ENCODE data around the gene XRCC1.
"Not testable (repeated sequence)": the region's sequence is repeated elsewhere in the genome, so short reads cannot be mapped to it uniquely, and the experiment has no call there.

XRCC1 gene

DNA sequence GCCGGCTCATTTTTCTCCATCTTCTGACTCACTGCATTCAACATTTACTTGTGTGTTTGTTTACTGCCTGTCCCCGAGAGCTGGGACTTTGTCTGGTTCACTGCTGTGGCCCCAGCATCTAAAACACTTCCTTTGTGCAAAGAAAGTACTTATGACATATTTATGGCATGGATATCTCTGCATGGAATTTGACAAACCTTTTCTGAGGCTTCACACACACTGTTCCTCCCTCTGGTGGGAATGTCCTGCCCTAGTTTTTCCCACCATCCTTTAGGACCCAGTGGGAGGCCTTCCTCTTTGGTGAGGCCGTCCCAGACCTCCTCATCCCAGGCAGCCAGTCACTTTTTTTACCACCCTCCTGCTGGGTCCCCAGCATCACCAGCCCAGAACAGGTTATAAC is 35.2 kb upstream of the XRCC1 start:
- H3K27me3 Mint-ChIP-seq = no peaks in the 10 kb centered on the region
- peaks cover 15% of the 10 kb centered on the region for H3K4me1 Mint-ChIP-seq (ENCODE audit: low read depth)
- H3K9me3 Mint-ChIP-seq = no peaks in the 10 kb centered on the region
- H3K4me3 Mint-ChIP-seq = no peak overlapping the region
- peak overlapping the region; percentile 76 for H3K27ac Mint-ChIP-seq
- H3K36me3 Mint-ChIP-seq (ENCODE audit: low read depth) = peaks cover 44% of the 10 kb centered on the region
- DNase-seq = no peak

DNA sequence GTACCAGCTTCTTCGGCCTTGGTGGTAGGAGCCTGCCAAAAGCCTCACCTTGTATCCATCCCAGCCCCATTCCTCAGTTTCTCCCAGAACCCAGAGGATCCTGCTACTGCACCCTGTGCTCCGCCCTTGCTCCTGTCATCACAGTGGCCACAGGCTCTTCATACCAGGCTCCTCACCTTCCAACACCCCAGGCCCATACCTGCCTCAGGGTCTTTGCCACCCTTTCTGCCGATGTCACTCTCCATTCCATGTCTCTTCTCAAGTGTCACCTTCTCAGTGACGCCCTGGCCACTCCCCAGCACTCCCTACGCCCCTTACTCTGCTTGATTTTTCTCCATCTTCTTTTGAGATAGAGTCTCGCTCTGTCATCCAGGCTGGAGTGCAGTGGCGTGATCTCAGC is 34.5 kb upstream of the XRCC1 start:
- Mint-ChIP-seq H3K9me3 (no peaks in the 10 kb centered on the region), H3K27me3 (no peaks in the 10 kb centered on the region), H3K4me3 (no peak overlapping the region), H3K36me3 (ENCODE audit: low read depth) (peaks cover 47% of the 10 kb centered on the region), H3K4me1 (ENCODE audit: low read depth) (peaks cover 14% of the 10 kb centered on the region), H3K27ac (peak overlapping the region; percentile 41)
- no peak for DNase-seq

DNA sequence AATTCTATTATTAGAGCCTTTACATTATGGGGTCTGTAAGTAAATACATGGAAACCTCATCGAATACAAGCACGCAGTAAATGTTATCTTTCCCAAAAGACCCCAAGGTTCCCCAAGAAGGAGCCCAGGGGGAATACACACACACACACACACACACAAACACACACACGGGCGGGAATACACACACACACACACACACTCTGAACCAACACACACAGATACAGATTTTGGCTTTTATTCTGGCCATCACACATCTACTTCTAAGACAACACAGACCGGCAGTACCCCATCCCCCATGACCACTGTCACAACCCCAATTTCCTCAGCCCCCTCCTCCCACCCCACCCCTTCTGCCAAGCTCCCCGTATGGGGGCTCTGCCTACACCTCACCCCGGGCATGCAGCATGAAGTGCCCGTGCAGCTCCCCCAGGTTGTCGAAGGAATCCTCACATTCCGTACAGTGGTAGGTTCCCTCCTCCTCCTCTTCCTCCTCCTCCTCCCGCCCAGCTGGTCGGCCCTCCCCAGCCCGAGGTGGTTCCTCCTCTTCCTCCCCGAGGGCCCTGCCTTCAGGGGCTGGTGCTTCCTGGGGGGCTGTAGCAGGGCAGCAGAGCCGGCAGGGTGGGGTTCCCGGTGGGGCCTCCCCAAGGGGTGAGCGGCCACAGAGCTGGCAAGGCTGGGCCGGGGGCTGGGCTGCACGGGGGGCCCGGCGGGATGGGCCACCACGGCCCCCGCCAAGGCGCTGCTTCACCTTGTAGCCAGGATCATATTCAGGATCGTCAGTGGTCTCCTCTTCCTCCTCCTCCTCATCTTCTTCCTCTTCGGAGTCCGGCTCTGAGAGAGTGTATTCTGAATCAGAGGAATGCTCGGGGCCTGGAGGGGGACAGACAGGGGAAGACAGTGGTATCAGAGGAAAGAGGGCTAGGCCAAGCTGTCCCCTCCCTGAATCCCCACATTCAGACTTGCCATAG is 32.2 kb upstream of the XRCC1 start:
- peaks cover 14% of the 10 kb centered on the region for H3K4me1 Mint-ChIP-seq (ENCODE audit: low read depth)
- H3K36me3 Mint-ChIP-seq (ENCODE audit: low read depth) = peaks cover 43% of the 10 kb centered on the region
- no peak for DNase-seq
- H3K9me3 Mint-ChIP-seq = no peaks in the 10 kb centered on the region
- H3K27me3 Mint-ChIP-seq = no peaks in the 10 kb centered on the region
- H3K27ac Mint-ChIP-seq = peak overlapping the region; percentile 75
- H3K4me3 Mint-ChIP-seq = no peak overlapping the region

DNA sequence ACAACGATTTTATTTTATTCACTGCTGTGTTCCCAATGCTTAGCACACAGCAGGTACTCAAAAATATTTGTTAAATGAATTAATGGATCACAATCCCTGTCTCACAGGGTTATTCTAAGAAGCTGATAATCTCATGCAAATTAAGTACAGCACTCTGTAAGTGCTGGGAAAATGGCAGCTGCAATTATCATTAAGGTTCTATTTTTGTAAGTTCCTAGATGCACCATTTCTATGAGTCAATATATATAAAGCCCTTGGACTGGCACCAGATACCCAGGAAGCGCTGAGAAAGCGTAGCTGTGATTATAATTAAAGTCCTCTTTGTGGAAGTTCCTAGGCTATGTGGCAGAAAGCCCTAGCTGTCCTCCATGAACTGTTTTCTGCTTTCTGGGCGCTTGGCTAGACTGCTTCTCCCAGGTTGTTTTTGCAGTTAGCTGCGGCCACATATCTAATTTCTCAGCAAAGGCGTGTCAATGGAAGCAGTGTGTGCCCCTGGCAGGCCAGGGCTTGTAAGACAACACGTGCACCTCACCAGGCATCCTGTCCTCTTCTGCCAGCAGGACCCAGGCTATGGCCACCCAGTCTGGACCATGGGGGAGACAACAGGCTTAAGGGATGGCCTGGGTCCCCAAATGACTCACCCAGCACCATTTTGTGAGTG is 31.4 kb upstream of the XRCC1 start:
- no peaks in the 10 kb centered on the region for H3K9me3 Mint-ChIP-seq
- peak overlapping the region; percentile 75 for H3K27ac Mint-ChIP-seq
- peaks cover 11% of the 10 kb centered on the region for H3K4me1 Mint-ChIP-seq (ENCODE audit: low read depth)
- H3K4me3 Mint-ChIP-seq = no peak overlapping the region
- peaks cover 45% of the 10 kb centered on the region for H3K36me3 Mint-ChIP-seq (ENCODE audit: low read depth)
- DNase-seq = no peak
- no peaks in the 10 kb centered on the region for H3K27me3 Mint-ChIP-seq

DNA sequence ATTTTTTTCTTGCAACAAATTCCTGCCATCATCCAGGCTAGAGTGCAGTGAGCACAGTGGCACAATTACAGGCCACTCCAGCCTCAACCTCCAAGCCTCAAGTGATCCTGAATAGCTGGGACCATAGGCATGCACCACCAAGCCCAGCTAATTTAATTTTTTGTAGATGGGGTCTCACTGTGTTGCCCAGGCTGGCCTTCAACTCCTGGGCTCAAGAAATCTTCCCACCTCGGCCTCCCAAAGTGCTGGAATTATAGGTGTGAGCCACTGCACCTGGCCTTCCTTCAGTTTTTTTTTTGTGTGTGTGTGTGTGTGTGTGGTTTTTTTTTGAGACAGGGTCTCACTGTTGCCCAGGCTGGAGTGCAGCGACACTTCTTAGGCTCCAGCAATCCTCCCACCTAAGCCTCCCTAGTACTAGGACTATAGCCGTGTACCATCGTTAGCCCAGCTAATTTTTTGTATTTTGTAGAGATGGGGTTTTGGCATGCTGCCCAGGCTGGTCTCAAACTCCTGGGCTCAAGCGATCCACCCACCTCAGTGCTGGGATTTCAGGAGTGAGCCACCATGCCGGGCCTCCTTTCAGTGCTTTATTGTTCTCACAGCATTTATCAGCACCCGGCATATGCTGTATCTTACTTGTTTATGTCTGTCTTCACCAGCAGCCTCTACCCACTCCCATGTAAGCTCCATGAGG is 30.7 kb upstream of the XRCC1 start:
- Mint-ChIP-seq H3K4me1 (ENCODE audit: low read depth) (peaks cover 8% of the 10 kb centered on the region), H3K27me3 (no peaks in the 10 kb centered on the region), H3K9me3 (no peaks in the 10 kb centered on the region), H3K4me3 (no peak overlapping the region), H3K36me3 (ENCODE audit: low read depth) (peaks cover 48% of the 10 kb centered on the region), H3K27ac (no peak overlapping the region)
- DNase-seq = no peak

DNA sequence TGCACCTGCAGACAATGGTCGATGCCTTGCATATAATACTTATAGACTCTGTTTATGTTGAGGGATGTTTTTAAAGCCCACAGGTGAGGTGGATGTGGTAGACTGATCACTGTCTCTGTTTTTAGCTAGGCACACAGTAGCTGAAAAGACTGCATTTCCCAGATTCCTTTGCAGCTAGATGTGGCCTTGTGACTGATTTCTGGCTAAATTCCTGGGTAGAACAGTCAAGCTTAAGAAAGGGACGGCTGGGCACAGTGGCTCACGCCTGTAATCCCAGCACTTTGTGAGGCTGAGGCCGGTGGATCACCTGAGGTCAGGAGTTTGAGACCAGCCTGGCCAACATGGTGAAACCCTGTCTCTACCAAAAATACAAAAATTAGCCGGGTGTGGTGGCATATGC is 25.0 kb upstream of the XRCC1 start:
- DNase-seq, H3K4me3 Mint-ChIP-seq, H3K9me3 Mint-ChIP-seq, H3K27me3 Mint-ChIP-seq: not testable (repeated sequence)
- H3K27ac Mint-ChIP-seq = peak overlapping the region; percentile 82
- peaks cover 81% of the 10 kb centered on the region for H3K36me3 Mint-ChIP-seq (ENCODE audit: low read depth)
- H3K4me1 Mint-ChIP-seq (ENCODE audit: low read depth) = peaks cover 30% of the 10 kb centered on the region

DNA sequence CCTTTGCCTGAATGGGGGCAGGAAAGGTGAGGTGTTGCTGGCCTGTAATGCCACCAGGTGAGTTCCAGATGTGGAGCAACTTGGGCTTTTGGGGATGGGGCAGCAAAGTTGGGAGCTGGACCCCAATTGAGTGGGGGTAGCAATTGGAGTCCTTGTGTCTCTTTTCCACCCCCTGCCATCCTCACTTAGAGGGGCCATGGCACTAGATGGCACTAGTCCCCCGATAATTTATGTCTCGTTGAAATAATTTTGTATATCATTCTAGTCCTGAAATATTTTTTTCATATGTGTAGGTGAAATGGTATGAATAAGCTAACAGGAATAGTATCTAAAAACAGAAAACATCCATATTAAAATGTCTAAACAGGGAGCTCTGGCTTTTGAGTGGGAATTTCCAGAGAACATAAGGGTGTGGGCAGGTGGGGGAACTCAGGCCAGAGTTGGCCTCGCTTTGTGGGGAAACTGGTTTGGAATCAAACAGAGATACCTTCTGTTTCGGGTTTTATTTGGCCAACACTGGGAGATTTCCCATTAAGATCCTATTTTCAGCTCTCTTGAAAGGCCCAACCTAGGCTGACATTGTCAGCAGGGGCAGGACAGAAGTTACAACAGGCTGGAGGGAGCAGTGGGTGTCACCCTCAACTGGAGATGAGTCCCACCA is 24.4 kb upstream of the XRCC1 start:
- H3K27me3 Mint-ChIP-seq = no peaks in the 10 kb centered on the region
- peak overlapping the region; percentile 71 for H3K27ac Mint-ChIP-seq
- H3K36me3 Mint-ChIP-seq (ENCODE audit: low read depth) = peaks cover 82% of the 10 kb centered on the region
- DNase-seq = no peak
- H3K9me3 Mint-ChIP-seq = no peaks in the 10 kb centered on the region
- no peak overlapping the region for H3K4me3 Mint-ChIP-seq
- H3K4me1 Mint-ChIP-seq (ENCODE audit: low read depth) = peaks cover 30% of the 10 kb centered on the region

DNA sequence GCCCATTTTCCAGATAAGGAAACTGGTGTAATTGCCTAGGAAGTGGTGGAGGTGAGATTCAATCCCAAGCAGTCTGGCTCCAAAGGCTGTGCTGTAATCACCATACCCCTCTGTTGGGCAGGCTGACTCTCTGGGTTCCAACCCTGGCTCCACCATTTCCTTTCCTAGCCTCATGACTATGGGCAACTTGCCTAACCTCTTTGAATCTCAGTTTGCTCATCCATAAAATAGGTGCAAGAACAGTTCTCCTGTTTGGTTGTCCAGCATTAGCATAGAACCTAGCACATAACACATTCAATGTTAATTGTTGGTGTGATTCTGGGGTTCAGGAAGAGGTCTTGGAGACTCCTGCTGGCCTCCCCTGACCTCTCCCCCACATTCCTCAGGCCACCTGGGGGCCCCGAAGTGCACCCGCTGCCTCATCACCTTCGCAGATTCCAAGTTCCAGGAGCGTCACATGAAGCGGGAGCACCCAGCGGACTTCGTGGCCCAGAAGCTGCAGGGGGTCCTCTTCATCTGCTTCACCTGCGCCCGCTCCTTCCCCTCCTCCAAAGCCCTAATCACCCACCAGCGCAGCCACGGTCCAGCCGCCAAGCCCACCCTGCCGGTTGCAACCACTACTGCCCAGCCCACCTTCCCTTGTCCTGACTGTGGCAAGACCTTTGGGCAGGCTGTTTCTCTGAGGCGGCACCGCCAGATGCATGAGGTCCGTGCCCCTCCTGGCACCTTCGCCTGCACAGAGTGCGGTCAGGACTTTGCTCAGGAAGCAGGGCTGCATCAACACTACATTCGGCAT is 23.3 kb upstream of the XRCC1 start:
- DNase-seq = no peak
- Mint-ChIP-seq H3K9me3 (no peaks in the 10 kb centered on the region), H3K27ac (peak overlapping the region; percentile 100), H3K36me3 (ENCODE audit: low read depth) (peaks cover 89% of the 10 kb centered on the region), H3K27me3 (no peaks in the 10 kb centered on the region), H3K4me3 (peak overlapping the region; percentile 100), H3K4me1 (ENCODE audit: low read depth) (peaks cover 34% of the 10 kb centered on the region)

DNA sequence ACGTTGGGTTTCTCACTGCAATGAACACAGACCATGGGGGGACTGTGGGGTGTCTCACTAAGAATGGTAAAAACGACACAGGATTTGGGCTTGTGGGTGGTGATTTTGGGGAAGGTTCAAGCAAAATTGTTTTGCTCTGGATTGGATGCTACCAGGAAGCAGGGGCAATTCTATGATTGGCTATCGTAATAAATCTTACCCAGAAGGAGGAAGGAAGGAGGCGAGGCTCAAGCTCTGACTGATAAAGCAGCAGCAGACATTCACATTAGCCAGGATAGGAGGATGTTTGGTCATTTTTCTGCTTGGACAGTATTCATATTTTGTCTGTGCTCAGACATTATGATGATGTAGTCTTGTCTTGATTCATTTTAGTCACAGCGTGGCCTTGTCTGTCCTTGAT is 22.5 kb upstream of the XRCC1 start:
- Mint-ChIP-seq H3K4me3 (peak overlapping the region; percentile 100), H3K27ac (peak overlapping the region; percentile 100), H3K36me3 (ENCODE audit: low read depth) (peaks cover 90% of the 10 kb centered on the region), H3K9me3 (no peaks in the 10 kb centered on the region), H3K27me3 (no peaks in the 10 kb centered on the region), H3K4me1 (ENCODE audit: low read depth) (peaks cover 39% of the 10 kb centered on the region)
- DNase-seq = no peak

DNA sequence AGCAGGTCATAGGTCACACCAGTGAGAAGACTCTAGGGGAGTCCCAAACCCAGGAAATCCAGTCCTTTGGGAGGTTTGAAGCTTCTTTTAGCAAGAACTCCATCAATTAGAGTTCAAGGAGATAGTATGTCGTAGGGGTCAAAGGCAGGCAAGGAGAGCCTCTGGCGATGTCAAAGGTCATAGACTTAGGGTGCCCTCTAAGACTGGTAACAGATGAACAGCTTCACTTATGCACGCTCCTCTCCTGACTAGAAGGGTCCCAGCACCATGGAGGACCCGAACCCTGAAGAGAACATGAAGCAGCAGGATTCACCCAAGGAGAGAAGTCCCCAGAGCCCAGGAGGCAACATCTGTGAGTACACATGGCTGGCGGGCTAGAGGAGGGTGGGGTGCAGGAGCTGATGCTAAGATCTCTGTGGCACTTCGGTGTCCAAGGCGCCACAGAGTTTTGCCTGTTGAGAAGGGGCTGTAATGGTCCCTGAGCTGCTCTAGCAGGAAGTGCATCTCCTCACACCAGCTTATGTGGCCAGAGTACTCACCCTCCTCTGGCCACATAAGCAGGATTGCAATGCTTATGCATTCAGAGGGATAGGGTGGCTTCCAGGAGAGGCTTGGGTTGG is 21.6 kb upstream of the XRCC1 start:
- peak; percentile 37 for DNase-seq
- H3K27me3 Mint-ChIP-seq = no peaks in the 10 kb centered on the region
- H3K36me3 Mint-ChIP-seq (ENCODE audit: low read depth) = peaks cover 86% of the 10 kb centered on the region
- H3K4me1 Mint-ChIP-seq (ENCODE audit: low read depth) = peaks cover 39% of the 10 kb centered on the region
- peak overlapping the region; percentile 100 for H3K27ac Mint-ChIP-seq
- H3K4me3 Mint-ChIP-seq = peak overlapping the region; percentile 100
- no peaks in the 10 kb centered on the region for H3K9me3 Mint-ChIP-seq

DNA sequence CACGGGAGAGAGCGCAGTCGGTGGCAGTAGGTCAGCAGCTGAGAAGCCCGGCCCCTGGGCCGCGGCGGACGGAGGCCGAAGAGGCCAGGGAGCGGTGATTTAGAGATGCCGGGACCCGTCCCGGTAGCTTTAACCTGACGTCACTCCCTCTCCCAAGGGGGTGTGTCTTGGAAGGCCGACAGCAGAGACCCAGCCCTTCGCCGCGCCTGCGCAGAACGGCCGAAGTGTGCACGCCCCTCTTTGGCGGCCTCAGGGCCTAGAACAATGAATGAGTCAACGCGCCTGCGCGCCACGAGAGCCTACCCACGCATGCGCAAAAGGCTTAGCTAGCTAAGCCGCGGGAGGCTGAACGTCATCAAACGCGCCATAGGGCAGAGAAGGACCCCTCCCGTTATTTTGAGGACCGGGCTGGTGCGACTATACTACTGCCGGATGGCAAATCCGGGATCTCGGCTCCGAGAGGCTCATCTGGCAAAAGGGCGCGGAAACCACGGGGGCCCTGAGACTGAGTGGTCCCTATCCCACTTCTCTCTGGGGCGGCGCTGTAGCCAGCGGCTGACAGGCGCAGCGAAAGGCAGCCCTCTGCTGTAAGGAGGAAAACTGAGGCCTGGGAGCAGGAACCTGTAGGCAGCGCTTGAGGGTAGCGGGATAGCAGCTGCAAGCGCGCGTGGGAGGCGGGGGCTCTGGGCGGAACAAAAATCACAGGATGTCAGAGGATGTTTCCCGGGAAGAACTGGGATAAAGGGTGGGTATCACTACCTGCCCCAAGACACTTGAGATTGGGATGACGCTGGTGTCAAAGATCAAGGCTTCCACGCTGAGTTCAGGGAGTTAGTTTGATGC is 20.9 kb upstream of the XRCC1 start, which contains the start of the genes IRGQ and ZNF576:
Gene IRGQ (minus strand): TSS at position 136 of the 843 bp plus-strand sequence. CDS start 796 bp downstream, outside the sequence.
Gene ZNF576 (plus strand): TSS at position 597 of the 843 bp plus-strand sequence. CDS start 514 bp downstream, outside the sequence.
- H3K27me3 Mint-ChIP-seq = no peaks in the 10 kb centered on the region
- peaks cover 85% of the 10 kb centered on the region for H3K36me3 Mint-ChIP-seq (ENCODE audit: low read depth)
- H3K27ac Mint-ChIP-seq = peak within 1 kb of the TSS; percentile 100
- DNase-seq = peak; percentile 100
- no peaks in the 10 kb centered on the region for H3K9me3 Mint-ChIP-seq
- peaks cover 39% of the 10 kb centered on the region for H3K4me1 Mint-ChIP-seq (ENCODE audit: low read depth)
- peak within 1 kb of the TSS; percentile 100 for H3K4me3 Mint-ChIP-seq

DNA sequence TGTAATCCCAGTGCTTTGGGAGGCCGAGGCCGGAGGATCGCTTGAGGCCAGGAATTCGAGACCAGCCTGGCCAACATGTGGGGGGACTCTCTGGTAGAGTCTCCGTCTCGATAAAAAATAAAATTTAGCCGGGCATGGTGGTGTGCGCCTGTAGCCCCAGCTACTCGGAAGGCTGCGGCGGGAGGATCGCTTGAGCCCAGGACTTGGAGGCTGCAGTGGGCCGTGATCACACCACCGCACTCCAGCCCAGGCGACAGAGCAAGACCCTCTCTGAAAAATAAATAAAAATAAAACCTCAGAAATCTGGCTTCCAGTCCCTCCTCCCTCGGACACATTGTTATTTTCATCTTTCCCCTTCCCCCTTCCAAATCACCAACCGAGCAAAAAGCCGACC is 20.3 kb upstream of the XRCC1 start:
- peaks cover 85% of the 10 kb centered on the region for H3K36me3 Mint-ChIP-seq (ENCODE audit: low read depth)
- no peaks in the 10 kb centered on the region for H3K27me3 Mint-ChIP-seq
- DNase-seq = no peak
- H3K4me1 Mint-ChIP-seq (ENCODE audit: low read depth) = peaks cover 39% of the 10 kb centered on the region
- peak overlapping the region; percentile 100 for H3K27ac Mint-ChIP-seq
- peak overlapping the region; percentile 100 for H3K4me3 Mint-ChIP-seq
- no peaks in the 10 kb centered on the region for H3K9me3 Mint-ChIP-seq
